Measurements from ENCODE around the gene SPTY2D1.
"Not testable (repeated sequence)": the region's sequence is repeated elsewhere in the genome, so short reads cannot be mapped to it uniquely, and the experiment has no call there.

The SPTY2D1 gene, protein sequence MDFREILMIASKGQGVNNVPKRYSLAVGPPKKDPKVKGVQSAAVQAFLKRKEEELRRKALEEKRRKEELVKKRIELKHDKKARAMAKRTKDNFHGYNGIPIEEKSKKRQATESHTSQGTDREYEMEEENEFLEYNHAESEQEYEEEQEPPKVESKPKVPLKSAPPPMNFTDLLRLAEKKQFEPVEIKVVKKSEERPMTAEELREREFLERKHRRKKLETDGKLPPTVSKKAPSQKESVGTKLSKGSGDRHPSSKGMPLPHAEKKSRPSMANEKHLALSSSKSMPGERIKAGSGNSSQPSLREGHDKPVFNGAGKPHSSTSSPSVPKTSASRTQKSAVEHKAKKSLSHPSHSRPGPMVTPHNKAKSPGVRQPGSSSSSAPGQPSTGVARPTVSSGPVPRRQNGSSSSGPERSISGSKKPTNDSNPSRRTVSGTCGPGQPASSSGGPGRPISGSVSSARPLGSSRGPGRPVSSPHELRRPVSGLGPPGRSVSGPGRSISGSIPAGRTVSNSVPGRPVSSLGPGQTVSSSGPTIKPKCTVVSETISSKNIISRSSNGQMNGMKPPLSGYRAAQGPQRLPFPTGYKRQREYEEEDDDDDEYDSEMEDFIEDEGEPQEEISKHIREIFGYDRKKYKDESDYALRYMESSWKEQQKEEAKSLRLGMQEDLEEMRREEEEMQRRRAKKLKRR

GRCh38 chr11:18634140-18635032 is at the start of gene SPTY2D1:
TSS of gene SPTY2D1 (minus strand) at chr11:18634342. CDS start at chr11:18634257, 85 bp downstream.
- H3K9ac ChIP-seq (ENCODE audit: low read length in 5 of 5) = peak within 1 kb of the TSS; percentile 94 to 99 (median 97)
- H3K4me1 ChIP-seq (ENCODE audit: control insufficient read depth in 5 of 5, insufficient read depth in 5 of 5, low read length in 5 of 5) = peaks cover 5 to 26% (median 21%) of the 10 kb centered on the region in 5 donors
- peaks cover 0 to 3% (median 0%) of the 10 kb centered on the region in 5 donors for H3K9me3 ChIP-seq (ENCODE audit: control insufficient read depth in 5 of 5, low read length in 5 of 5)
- peak within 1 kb of the TSS; percentile 94 to 99 (median 99) for H3K4me3 ChIP-seq (ENCODE audit: low read depth in 1 of 5, low read length in 5 of 5)
- no peaks in the 10 kb centered on the region for H3K36me3 ChIP-seq (ENCODE audit: control insufficient read depth in 5 of 5, insufficient read depth in 5 of 5, low read length in 5 of 5)
- no peaks in the 10 kb centered on the region for H3K27me3 ChIP-seq (ENCODE audit: control insufficient read depth in 5 of 5, insufficient read depth in 4 of 5, low read length in 5 of 5)
- H3K27ac ChIP-seq (ENCODE audit: low read depth, low read length) = peak within 1 kb of the TSS; percentile 94

GRCh38 chr11:18682466-18682865 is 48.3 kb upstream of the SPTY2D1 start:
- no peaks in the 10 kb centered on the region for H3K9me3 ChIP-seq (ENCODE audit: control insufficient read depth in 5 of 5, low read length in 5 of 5)
- H3K27me3 ChIP-seq (ENCODE audit: control insufficient read depth in 5 of 5, insufficient read depth in 4 of 5, low read length in 5 of 5) = no peaks in the 10 kb centered on the region
- no peaks in the 10 kb centered on the region for H3K36me3 ChIP-seq (ENCODE audit: control insufficient read depth in 5 of 5, insufficient read depth in 5 of 5, low read length in 5 of 5)
- no peak overlapping the region for H3K4me3 ChIP-seq (ENCODE audit: low read depth in 1 of 5, low read length in 5 of 5)
- H3K9ac ChIP-seq (ENCODE audit: low read length in 5 of 5) = no peak overlapping the region
- H3K27ac ChIP-seq (ENCODE audit: low read depth, low read length) = no peak overlapping the region
- no peaks in the 10 kb centered on the region for H3K4me1 ChIP-seq (ENCODE audit: control insufficient read depth in 5 of 5, insufficient read depth in 5 of 5, low read length in 5 of 5)

- H3K27me3 ChIP-seq (ENCODE audit: control insufficient read depth in 5 of 5, insufficient read depth in 4 of 5, low read length in 5 of 5); H3K4me1 ChIP-seq (ENCODE audit: control insufficient read depth in 5 of 5, insufficient read depth in 5 of 5, low read length in 5 of 5); H3K27ac ChIP-seq (ENCODE audit: low read depth, low read length); H3K36me3 ChIP-seq (ENCODE audit: control insufficient read depth in 5 of 5, insufficient read depth in 5 of 5, low read length in 5 of 5); H3K9ac ChIP-seq (ENCODE audit: low read length in 5 of 5); H3K9me3 ChIP-seq (ENCODE audit: control insufficient read depth in 5 of 5, low read length in 5 of 5); H3K4me3 ChIP-seq (ENCODE audit: low read depth in 1 of 5, low read length in 5 of 5): not testable (repeated sequence)
These were observed 47.8 kb upstream of the SPTY2D1 start for GRCh38 chr11:18681949-18682348.

- Histone ChIP-seq H3K9me3 (ENCODE audit: control insufficient read depth in 5 of 5, low read length in 5 of 5) (no peaks in the 10 kb centered on the region), H3K27ac (ENCODE audit: low read depth, low read length) (no peak overlapping the region), H3K9ac (ENCODE audit: low read length in 5 of 5) (no peak overlapping the region), H3K36me3 (ENCODE audit: control insufficient read depth in 5 of 5, insufficient read depth in 5 of 5, low read length in 5 of 5) (no peaks in the 10 kb centered on the region), H3K4me3 (ENCODE audit: low read depth in 1 of 5, low read length in 5 of 5) (no peak overlapping the region), H3K27me3 (ENCODE audit: control insufficient read depth in 5 of 5, insufficient read depth in 4 of 5, low read length in 5 of 5) (no peaks in the 10 kb centered on the region), H3K4me1 (ENCODE audit: control insufficient read depth in 5 of 5, insufficient read depth in 5 of 5, low read length in 5 of 5) (no peaks in the 10 kb centered on the region)
These were observed 43.4 kb upstream of the SPTY2D1 start for GRCh38 chr11:18677560-18677959.

- Histone ChIP-seq H3K9ac (ENCODE audit: low read length in 5 of 5) (no peak overlapping the region), H3K27ac (ENCODE audit: low read depth, low read length) (no peak overlapping the region), H3K9me3 (ENCODE audit: control insufficient read depth in 5 of 5, low read length in 5 of 5) (no peaks in the 10 kb centered on the region), H3K4me1 (ENCODE audit: control insufficient read depth in 5 of 5, insufficient read depth in 5 of 5, low read length in 5 of 5) (no peaks in the 10 kb centered on the region), H3K4me3 (ENCODE audit: low read depth in 1 of 5, low read length in 5 of 5) (no peak overlapping the region), H3K36me3 (ENCODE audit: control insufficient read depth in 5 of 5, insufficient read depth in 5 of 5, low read length in 5 of 5) (no peaks in the 10 kb centered on the region), H3K27me3 (ENCODE audit: control insufficient read depth in 5 of 5, insufficient read depth in 4 of 5, low read length in 5 of 5) (no peaks in the 10 kb centered on the region)
These were observed 42.7 kb upstream of the SPTY2D1 start for GRCh38 chr11:18676803-18677202.

- H3K27ac ChIP-seq (ENCODE audit: low read depth, low read length); H3K4me1 ChIP-seq (ENCODE audit: control insufficient read depth in 5 of 5, insufficient read depth in 5 of 5, low read length in 5 of 5); H3K27me3 ChIP-seq (ENCODE audit: control insufficient read depth in 5 of 5, insufficient read depth in 4 of 5, low read length in 5 of 5); H3K9ac ChIP-seq (ENCODE audit: low read length in 5 of 5); H3K36me3 ChIP-seq (ENCODE audit: control insufficient read depth in 5 of 5, insufficient read depth in 5 of 5, low read length in 5 of 5); H3K4me3 ChIP-seq (ENCODE audit: low read depth in 1 of 5, low read length in 5 of 5); H3K9me3 ChIP-seq (ENCODE audit: control insufficient read depth in 5 of 5, low read length in 5 of 5): not testable (repeated sequence)
These were observed 38.1 kb upstream of the SPTY2D1 start for GRCh38 chr11:18672209-18672608.

DNA sequence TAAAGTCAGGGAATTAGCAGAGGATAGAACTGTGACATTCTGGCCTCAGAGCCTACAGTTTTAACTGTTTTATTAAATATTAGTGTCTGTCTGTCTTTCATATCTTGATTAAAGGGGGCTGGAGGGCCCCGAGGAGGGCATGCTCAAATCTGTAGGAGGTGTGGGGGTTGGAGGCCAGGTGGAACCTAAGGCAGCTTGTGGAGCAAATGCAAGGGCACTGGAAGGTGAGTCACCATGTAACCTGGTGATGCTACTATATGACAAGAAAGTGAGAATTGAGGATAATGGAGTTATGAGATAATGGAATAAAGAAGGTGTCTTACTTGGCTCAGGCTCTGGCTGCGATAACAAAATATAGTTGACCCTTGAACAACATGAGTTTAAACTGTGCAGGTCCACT is 37.1 kb upstream of the SPTY2D1 start:
- H3K9me3 ChIP-seq (ENCODE audit: control insufficient read depth in 5 of 5, low read length in 5 of 5) = no peaks in the 10 kb centered on the region
- peaks cover 0 to 4% (median 0%) of the 10 kb centered on the region in 5 donors for H3K4me1 ChIP-seq (ENCODE audit: control insufficient read depth in 5 of 5, insufficient read depth in 5 of 5, low read length in 5 of 5)
- H3K9ac ChIP-seq (ENCODE audit: low read length in 5 of 5) = no peak overlapping the region
- H3K27me3 ChIP-seq (ENCODE audit: control insufficient read depth in 5 of 5, insufficient read depth in 4 of 5, low read length in 5 of 5) = no peaks in the 10 kb centered on the region
- H3K36me3 ChIP-seq (ENCODE audit: control insufficient read depth in 5 of 5, insufficient read depth in 5 of 5, low read length in 5 of 5) = no peaks in the 10 kb centered on the region
- H3K4me3 ChIP-seq (ENCODE audit: low read depth in 1 of 5, low read length in 5 of 5) = no peak overlapping the region
- H3K27ac ChIP-seq (ENCODE audit: low read depth, low read length) = no peak overlapping the region

DNA sequence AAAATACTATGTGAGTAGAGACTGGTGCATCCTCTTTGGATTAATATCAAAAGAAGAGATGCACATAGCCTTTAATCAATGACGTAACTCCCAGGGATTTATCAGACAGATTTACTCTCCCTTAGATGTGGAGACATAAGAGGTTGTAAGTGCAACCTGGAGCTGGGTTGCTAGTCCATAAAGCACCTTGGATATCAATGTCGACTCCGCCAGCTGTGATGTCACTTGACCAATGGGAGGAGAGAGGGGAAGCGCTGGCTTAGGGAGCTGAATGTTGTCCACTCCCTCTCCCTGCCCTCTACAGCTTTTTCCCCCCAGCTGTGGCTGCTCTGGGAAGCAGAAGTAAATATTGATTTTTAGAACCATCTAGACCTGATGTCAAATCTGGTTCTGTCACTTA is 35.6 kb upstream of the SPTY2D1 start:
- Histone ChIP-seq H3K27me3 (ENCODE audit: control insufficient read depth in 5 of 5, insufficient read depth in 4 of 5, low read length in 5 of 5) (no peaks in the 10 kb centered on the region), H3K9me3 (ENCODE audit: control insufficient read depth in 5 of 5, low read length in 5 of 5) (no peaks in the 10 kb centered on the region), H3K4me1 (ENCODE audit: control insufficient read depth in 5 of 5, insufficient read depth in 5 of 5, low read length in 5 of 5) (peaks cover 0 to 4% (median 0%) of the 10 kb centered on the region in 5 donors), H3K27ac (ENCODE audit: low read depth, low read length) (no peak overlapping the region), H3K4me3 (ENCODE audit: low read depth in 1 of 5, low read length in 5 of 5) (no peak overlapping the region), H3K9ac (ENCODE audit: low read length in 5 of 5) (no peak overlapping the region), H3K36me3 (ENCODE audit: control insufficient read depth in 5 of 5, insufficient read depth in 5 of 5, low read length in 5 of 5) (no peaks in the 10 kb centered on the region)

DNA sequence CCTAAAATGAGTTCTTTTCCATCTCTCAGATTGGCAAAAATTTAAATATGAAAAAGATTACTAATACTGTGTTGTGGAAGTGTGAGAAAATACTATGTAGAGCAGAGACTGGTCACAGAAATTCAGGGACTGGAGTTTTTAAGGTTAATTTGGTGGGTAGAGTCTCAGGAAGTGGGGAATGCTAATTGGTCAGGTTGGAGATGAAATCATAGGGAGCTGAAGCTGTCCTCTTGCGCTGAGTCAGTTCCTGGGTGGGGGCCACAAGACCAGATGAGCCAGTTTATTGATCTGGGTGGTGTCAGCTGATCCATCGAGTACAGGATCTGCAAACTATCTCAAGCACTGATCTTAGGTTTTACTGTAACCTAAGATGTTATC is 35.1 kb upstream of the SPTY2D1 start:
- no peaks in the 10 kb centered on the region for H3K27me3 ChIP-seq (ENCODE audit: control insufficient read depth in 5 of 5, insufficient read depth in 4 of 5, low read length in 5 of 5)
- no peak overlapping the region for H3K27ac ChIP-seq (ENCODE audit: low read depth, low read length)
- H3K4me3 ChIP-seq (ENCODE audit: low read depth in 1 of 5, low read length in 5 of 5) = no peak overlapping the region
- H3K4me1 ChIP-seq (ENCODE audit: control insufficient read depth in 5 of 5, insufficient read depth in 5 of 5, low read length in 5 of 5) = peaks cover 0 to 4% (median 0%) of the 10 kb centered on the region in 5 donors
- H3K36me3 ChIP-seq (ENCODE audit: control insufficient read depth in 5 of 5, insufficient read depth in 5 of 5, low read length in 5 of 5) = no peaks in the 10 kb centered on the region
- H3K9ac ChIP-seq (ENCODE audit: low read length in 5 of 5) = no peak overlapping the region
- no peaks in the 10 kb centered on the region for H3K9me3 ChIP-seq (ENCODE audit: control insufficient read depth in 5 of 5, low read length in 5 of 5)

All from subcutaneous abdominal adipose tissue (tissue), 5 donors.